Muscle layer of colon (tissue), 2 donors: ENCODE results near the gene PTPN1.

ENCODE experiments used
- H3K27ac ChIP-seq: one replicate; pipeline ENCODE4 v1.7.0; 2013; ENCODE audit warnings: low read depth, mild to moderate bottlenecking, low read length, moderate library complexity
- H3K27me3 ChIP-seq, 2 donors: one replicate each; pipeline ENCODE4 v1.7.0; 2013; ENCODE audit warnings: low read length in 2 of 2, mild to moderate bottlenecking in 2 of 2; ENCODE audit not compliant: insufficient read depth in 2 of 2, control insufficient read depth in 1 of 2
- H3K36me3 ChIP-seq: one replicate; pipeline ENCODE4 v1.7.0; 2013; ENCODE audit warnings: mild to moderate bottlenecking, low read length; ENCODE audit not compliant: insufficient read depth
- H3K4me1 ChIP-seq: one replicate; pipeline ENCODE4 v1.7.0; 2013; ENCODE audit warnings: mild to moderate bottlenecking, low read length; ENCODE audit not compliant: insufficient read depth
- H3K4me3 ChIP-seq, 2 donors: one replicate each; pipeline ENCODE4 v1.7.0; 2013; ENCODE audit warnings: low read length in 2 of 2, low read depth in 1 of 2, mild to moderate bottlenecking in 1 of 2, moderate library complexity in 1 of 2
- H3K9ac ChIP-seq: one replicate; pipeline ENCODE4 v1.7.0; 2013; ENCODE audit warnings: low read length
- H3K9me3 ChIP-seq: one replicate; pipeline ENCODE4 v1.7.0; 2013; ENCODE audit warnings: mild to moderate bottlenecking, low read length
- donor health status: abdominal sarcoma.
- donor health status: Adenocarcinoma of cecum.

PTPN1 gene

DNA sequence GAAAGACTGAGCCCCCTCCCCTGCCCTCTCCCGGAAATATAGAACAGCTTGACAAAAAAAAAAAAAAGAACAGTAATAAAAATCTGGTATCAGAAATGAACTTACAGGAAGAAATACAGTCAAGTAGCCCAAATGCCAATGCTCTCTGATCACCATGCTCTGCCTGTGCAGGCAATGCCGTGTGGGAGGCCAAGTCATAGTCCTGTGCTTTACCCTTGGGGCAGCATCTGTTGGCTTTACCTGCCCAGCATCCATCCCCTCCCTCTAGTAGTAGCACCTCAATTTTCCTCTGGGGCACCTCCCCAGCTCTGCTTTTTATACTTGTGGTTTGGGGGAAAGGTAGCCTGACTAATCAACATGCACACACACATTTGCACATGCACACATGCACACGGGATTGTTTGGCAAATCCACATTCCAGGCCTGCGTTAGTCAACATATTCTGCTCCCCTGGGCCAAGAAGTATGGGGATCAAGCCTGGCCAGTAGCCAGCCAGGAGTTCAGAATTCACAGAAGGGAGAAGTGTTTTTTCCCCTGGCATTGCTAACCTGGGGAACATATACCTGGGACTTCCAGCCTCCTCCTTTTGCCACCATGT is 111.0 kb downstream of the PTPN1 start:
- H3K9me3 ChIP-seq = peaks cover 6% of the 10 kb centered on the region
- H3K27me3 ChIP-seq = no peaks in the 10 kb centered on the region
- H3K4me3 ChIP-seq = no peak overlapping the region
- peaks cover 4% of the 10 kb centered on the region for H3K36me3 ChIP-seq
- peaks cover 7% of the 10 kb centered on the region for H3K4me1 ChIP-seq
- no peak overlapping the region for H3K9ac ChIP-seq
- H3K27ac ChIP-seq = no peak overlapping the region

DNA sequence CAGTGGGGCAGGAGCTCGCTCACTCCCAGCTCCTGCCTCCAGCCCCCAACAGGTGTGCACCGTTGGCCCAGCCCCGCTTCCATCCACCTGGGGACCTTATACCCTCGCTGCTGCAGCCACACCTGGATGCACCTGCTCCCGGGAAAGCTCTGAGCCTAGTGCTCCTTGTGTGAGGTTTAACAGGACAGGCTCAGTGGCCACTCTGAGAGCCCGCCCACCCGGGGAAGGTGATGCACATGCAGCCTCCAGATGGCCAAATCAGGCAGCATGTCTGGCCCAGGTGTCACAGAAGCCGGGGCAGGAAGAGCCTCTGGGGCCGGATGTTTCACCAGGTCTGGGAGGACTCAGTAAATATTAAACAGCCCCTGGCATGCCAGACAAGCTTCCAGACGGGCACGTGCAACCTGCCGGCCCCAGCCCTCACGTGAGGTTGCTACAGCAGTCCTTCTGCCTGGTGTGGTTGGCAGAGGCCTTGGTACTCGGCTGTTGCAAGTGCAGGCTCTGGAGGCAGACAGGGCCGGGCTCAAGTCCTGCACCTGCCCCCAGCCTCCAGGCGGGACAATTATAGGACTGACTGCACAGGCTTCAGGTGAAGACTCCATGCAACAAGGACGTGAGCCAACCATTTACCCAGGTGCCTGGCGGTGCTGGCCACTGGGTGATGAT is 114.3 kb downstream of the PTPN1 start:
- H3K27ac ChIP-seq = no peak overlapping the region
- no peak overlapping the region for H3K4me3 ChIP-seq
- no peak overlapping the region for H3K9ac ChIP-seq

DNA sequence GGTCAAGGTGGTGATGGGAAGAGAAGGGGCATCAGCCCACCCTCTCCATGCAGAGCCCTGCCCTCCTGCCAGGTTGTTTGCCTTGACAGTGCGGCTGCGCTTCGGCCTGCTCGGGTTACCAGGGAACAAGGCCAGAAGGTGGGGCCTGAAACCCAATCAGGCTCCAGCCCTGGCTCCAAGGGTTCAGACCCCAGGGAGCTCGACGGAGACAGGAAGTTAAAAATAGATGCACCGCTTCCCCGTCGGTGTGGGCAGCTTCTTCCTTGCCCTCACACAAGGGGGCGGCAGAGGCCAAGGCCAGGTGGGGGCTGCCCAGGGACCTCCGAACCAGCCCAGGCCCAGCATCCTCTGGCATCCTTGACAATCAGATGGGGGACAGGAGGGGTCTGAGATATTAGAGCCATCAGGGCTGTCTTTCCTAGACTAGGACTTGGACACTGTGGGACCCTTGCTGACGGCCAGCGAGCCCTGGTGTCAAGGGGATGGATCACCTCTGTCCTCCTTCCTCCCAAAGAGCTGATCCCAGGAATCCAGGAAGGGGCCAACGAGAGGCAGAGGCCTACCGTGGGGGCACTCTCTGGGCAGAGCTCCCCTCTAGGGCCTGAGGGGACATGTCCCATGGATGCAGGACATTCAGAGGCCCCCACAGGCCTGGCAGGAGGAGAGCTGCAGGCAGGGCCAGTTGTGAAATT is 115.9 kb downstream of the PTPN1 start:
- H3K4me1 ChIP-seq = peaks cover 10% of the 10 kb centered on the region
- H3K27ac ChIP-seq = no peak overlapping the region
- H3K4me3 ChIP-seq = no peak overlapping the region
- H3K9me3 ChIP-seq = peaks cover 2% of the 10 kb centered on the region
- H3K9ac ChIP-seq = no peak overlapping the region
- H3K36me3 ChIP-seq = no peaks in the 10 kb centered on the region
- no peaks in the 10 kb centered on the region for H3K27me3 ChIP-seq

More for the DNA sequence above, 114.3 kb downstream of the PTPN1 start:
- no peaks in the 10 kb centered on the region for H3K36me3 ChIP-seq
- peaks cover 10% of the 10 kb centered on the region for H3K4me1 ChIP-seq
- peaks cover 6% of the 10 kb centered on the region for H3K9me3 ChIP-seq
- no peaks in the 10 kb centered on the region for H3K27me3 ChIP-seq

DNA sequence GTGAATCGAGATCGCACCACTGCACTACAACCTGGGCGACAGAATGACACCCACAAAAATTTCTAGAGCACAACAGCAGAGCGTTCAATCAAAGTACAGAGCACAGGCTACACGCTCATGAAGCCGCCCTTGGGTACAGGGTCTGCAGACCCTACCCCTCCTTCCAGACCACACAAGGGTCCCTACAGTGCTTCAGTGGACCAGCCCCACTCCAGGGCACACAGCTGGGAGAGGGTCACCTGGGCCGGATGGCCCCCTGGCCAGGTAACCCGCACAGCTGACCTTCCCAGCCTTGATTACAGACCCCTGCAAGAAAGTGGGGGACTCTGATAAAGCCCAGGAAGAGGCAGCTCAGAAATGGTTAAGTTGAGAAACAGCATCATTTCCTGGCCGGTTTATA is 117.6 kb downstream of the PTPN1 start:
- Histone ChIP-seq H3K9ac (no peak overlapping the region), H3K4me3 (no peak overlapping the region), H3K27ac (no peak overlapping the region), H3K9me3 (no peaks in the 10 kb centered on the region), H3K27me3 (no peaks in the 10 kb centered on the region), H3K36me3 (no peaks in the 10 kb centered on the region), H3K4me1 (peaks cover 10% of the 10 kb centered on the region)

DNA sequence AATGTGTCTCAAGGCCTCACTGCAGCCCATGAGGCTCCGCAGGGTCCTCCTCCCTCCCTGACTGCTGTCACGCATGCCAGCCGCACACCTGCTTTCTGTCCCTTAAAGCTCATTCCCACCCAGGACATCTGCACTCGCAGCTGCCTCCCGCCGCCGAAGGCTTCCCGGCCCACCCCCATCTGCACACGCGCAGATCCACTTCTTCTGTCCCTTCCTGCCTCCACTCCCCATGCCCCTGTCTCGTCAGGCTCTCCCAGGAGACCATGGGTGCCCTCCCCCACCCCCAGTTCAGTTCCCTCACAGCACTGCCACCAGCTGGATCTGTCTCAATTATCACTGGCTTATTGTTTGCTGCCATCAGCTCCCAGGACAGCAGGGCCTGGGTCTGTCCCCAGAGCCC is 118.1 kb downstream of the PTPN1 start:
- Histone ChIP-seq H3K27ac (no peak overlapping the region), H3K9ac (no peak overlapping the region), H3K27me3 (no peaks in the 10 kb centered on the region), H3K9me3 (no peaks in the 10 kb centered on the region), H3K4me1 (peaks cover 10% of the 10 kb centered on the region), H3K4me3 (no peak overlapping the region), H3K36me3 (no peaks in the 10 kb centered on the region)

DNA sequence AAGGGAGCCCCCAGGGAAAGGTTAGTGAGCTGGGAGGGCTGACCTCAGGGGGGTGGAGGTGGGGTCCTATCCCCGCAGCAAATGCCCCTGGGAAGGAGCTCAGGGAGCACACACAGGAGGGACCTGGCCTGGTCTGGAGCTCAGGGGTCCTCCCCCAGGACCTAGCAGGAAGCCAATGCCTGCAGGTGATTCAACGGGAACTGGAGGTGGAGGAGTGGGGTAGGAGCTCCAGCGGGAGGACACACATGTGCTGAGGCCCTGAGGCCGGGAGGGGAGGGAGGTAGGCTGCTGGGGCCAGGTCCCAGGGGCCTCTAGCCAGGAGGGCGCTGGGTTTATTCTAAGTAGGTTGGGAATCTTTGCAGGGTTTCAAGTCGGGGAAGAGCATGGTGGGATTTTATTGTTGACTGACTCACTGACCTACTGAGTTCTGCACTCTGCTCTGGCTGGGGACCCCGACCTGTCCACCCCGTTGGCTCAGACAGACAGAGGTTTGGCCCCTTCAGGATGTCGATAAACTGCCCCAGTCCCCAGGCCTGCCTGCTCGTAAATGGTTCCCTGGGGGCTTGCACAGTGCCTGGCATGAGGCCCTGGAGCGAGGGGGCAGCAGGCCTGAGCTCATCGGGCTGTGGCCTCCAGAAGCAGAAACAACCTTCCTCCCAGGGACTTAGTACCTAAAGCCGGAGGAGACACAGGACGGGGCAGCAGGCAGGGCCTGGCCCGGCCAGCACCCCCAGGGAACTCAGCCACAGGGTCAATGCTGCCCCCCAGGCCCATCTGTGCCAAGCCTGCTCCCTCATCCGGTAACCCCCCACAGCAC is 118.9 kb downstream of the PTPN1 start:
- Histone ChIP-seq H3K4me3 (no peak overlapping the region), H3K27ac (no peak overlapping the region), H3K27me3 (no peaks in the 10 kb centered on the region), H3K36me3 (no peaks in the 10 kb centered on the region), H3K4me1 (peaks cover 10% of the 10 kb centered on the region), H3K9ac (no peak overlapping the region), H3K9me3 (no peaks in the 10 kb centered on the region)

DNA sequence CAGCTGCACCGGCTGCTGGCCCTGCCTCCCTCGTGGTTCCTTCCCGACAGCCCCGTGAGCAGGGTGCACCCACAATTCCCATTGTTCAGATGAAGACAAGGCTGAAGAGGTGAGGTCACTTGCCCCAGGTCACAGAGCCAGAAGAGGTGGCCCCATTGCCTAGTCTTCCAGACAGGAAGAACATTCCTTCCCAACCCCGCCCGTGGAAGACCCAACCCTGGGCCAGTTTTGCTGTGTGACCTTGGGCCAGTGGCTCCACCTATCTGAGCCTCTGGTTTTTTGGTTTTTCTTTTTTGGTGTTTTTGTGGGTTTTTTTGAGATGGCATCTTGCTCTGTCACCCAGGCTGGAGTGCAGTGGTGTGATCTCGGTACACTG is 119.5 kb downstream of the PTPN1 start:
- H3K9ac ChIP-seq = no peak overlapping the region
- no peaks in the 10 kb centered on the region for H3K27me3 ChIP-seq
- H3K4me1 ChIP-seq = peaks cover 10% of the 10 kb centered on the region
- H3K27ac ChIP-seq = no peak overlapping the region
- no peaks in the 10 kb centered on the region for H3K36me3 ChIP-seq
- no peak overlapping the region for H3K4me3 ChIP-seq
- no peaks in the 10 kb centered on the region for H3K9me3 ChIP-seq

DNA sequence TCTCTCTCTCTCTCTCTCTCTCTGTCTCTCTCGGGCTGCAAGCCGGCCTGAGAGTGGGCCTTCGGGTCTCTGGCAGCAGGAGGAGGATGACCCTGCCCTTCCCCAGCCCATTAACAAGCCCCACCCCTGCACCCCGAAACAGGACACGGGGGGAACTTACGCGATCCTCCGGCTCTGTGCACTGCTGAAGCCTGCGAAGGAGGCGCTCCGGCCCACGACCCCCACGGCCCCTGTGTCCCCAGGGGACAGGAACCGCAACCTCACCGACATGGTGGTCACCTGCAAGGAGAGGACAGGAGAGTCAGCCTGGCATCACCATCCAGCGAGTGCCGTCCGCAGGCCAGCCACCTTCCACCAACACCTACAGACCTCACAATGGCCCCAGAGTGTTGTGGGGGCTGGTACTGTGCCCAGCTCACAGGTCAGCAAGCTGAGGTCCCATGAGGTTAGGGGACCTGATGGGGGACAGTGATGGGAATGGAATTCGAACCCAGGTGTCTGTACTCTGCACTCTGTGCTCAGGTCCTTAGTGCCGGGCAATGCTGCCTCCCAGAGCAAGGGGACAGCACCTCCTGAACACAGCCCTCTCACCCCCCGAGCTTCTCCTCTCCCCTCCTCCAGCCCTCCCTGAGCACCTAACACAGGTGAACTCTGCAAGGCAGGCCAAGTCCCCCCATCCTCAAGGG is 120.5 kb downstream of the PTPN1 start:
- Histone ChIP-seq H3K9ac (no peak overlapping the region), H3K27me3 (no peaks in the 10 kb centered on the region), H3K9me3 (no peaks in the 10 kb centered on the region), H3K4me3 (no peak overlapping the region), H3K27ac (no peak overlapping the region), H3K36me3 (no peaks in the 10 kb centered on the region), H3K4me1 (peaks cover 7% of the 10 kb centered on the region)

DNA sequence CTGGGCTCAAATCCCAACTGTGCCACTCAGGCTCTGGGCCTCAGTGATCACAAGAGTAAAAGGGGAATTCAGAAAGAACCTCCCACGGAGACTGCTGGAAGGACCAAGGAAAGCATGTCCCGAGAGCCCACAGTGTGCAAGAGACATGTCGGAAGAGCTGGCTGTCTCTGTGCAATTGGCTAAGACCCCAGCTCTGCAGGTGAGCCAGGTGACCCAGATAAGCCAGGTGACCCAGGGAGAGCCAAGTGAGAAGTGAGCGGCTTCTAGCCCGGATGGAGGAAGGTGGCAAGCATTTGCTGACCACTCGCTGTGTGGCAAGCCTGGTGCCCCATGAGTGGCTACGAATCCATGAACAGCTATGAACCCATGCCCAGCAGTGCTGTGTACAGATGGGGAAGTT is 122.1 kb downstream of the PTPN1 start:
- no peaks in the 10 kb centered on the region for H3K27me3 ChIP-seq
- no peak overlapping the region for H3K4me3 ChIP-seq
- no peaks in the 10 kb centered on the region for H3K9me3 ChIP-seq
- no peaks in the 10 kb centered on the region for H3K36me3 ChIP-seq
- no peak overlapping the region for H3K27ac ChIP-seq
- H3K4me1 ChIP-seq = peaks cover 16% of the 10 kb centered on the region
- no peak overlapping the region for H3K9ac ChIP-seq

DNA sequence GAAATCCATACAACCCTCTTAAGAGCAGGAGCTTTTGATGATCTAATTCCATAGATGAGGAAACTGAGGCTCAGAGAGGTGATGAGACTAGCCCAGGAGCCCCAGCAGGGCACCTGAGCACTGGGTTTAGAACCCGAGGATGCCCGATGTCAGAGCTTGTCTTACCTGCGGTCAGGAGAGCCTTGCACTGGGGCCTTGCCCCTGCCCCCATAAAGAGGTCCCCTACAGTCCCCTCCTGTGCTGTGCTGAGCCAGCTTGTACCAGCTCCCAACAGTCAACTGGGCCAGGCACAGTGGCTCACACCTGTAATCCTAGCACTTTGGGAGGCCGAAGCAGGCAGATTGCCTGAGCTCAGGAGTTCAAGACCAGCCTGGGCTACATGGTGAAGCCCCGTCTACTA is 122.5 kb downstream of the PTPN1 start:
- no peaks in the 10 kb centered on the region for H3K27me3 ChIP-seq
- no peak overlapping the region for H3K9ac ChIP-seq
- no peaks in the 10 kb centered on the region for H3K9me3 ChIP-seq
- no peak overlapping the region for H3K4me3 ChIP-seq
- H3K36me3 ChIP-seq = no peaks in the 10 kb centered on the region
- peaks cover 17% of the 10 kb centered on the region for H3K4me1 ChIP-seq
- no peak overlapping the region for H3K27ac ChIP-seq

DNA sequence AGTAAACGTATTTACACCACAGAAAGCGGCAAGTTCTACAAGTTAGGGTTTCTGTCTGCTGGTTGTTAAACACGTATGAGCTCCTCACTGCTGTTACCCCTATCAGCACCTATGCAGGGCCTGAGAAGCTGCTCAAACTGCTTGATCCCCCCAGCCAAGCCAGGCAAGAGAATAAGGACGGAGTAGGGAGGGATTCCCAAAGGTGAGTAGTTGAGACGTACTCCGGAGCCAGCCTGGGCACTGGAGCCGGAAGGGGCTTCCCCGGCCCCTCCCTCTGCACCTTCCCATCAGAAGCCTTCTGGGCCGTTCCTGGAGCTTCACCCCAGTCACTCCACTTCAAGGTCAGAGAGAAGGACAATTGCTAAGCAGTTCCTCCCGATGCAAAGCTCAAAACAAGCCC is 123.2 kb downstream of the PTPN1 start:
- Histone ChIP-seq H3K36me3 (no peaks in the 10 kb centered on the region), H3K4me1 (peaks cover 17% of the 10 kb centered on the region), H3K4me3 (no peak overlapping the region), H3K9me3 (no peaks in the 10 kb centered on the region), H3K9ac (no peak overlapping the region), H3K27me3 (no peaks in the 10 kb centered on the region), H3K27ac (no peak overlapping the region)
